Lower leg skin (tissue), 3 donors: ENCODE results near the gene EXOSC7.

Experiments used
- POLR2A ChIP-seq, 2 donors: fragments of 450-650 bp; IDR thresholded peaks; one replicate each; pipeline ENCODE4 v1.6.1; 2016 to 2017; ENCODE audit warnings: antibody characterized with exemption in 2 of 2, mild to moderate bottlenecking in 1 of 2, moderate library complexity in 1 of 2
- TF ChIP-seq, protein P1 (sequence below), 3 donors: fragments of 450-650 bp; IDR thresholded peaks; one replicate each; pipeline ENCODE4 v1.5.1; 2016; ENCODE audit warnings: antibody characterized with exemption in 3 of 3, mild to moderate bottlenecking in 3 of 3, moderate library complexity in 2 of 3

DNA sequence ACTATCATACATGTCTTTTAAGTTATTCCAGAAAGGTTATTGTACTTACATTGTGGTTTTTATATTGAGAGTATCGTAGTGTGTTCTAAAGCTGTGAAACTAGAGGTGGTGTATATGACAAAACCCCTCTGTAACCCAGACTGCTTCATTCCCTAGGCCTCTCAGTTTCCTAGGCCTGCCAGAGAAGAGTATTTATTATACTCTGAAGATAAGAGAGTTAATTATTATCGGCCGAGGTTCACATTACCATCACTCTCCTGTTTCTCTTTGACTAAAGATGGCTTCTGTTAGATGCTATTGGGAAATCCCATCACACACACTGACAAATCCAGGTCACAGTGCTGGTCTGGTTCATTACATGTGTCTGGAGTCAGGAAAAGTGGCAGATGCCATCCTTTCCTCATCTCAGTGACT, 20.5 kb downstream of the EXOSC7 start:
- TF ChIP-seq, protein P1, sequence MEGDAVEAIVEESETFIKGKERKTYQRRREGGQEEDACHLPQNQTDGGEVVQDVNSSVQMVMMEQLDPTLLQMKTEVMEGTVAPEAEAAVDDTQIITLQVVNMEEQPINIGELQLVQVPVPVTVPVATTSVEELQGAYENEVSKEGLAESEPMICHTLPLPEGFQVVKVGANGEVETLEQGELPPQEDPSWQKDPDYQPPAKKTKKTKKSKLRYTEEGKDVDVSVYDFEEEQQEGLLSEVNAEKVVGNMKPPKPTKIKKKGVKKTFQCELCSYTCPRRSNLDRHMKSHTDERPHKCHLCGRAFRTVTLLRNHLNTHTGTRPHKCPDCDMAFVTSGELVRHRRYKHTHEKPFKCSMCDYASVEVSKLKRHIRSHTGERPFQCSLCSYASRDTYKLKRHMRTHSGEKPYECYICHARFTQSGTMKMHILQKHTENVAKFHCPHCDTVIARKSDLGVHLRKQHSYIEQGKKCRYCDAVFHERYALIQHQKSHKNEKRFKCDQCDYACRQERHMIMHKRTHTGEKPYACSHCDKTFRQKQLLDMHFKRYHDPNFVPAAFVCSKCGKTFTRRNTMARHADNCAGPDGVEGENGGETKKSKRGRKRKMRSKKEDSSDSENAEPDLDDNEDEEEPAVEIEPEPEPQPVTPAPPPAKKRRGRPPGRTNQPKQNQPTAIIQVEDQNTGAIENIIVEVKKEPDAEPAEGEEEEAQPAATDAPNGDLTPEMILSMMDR (IDR thresholded peaks at IDR 0.05), result no peak
- no peak for TF ChIP-seq POLR2A (IDR thresholded peaks at IDR 0.05)
